ENCODE results near the gene PRR14L.
"Not testable (repeated sequence)": the region's sequence is repeated elsewhere in the genome, so short reads cannot be mapped to it uniquely, and the experiment has no call there.

The PRR14L gene

DNA sequence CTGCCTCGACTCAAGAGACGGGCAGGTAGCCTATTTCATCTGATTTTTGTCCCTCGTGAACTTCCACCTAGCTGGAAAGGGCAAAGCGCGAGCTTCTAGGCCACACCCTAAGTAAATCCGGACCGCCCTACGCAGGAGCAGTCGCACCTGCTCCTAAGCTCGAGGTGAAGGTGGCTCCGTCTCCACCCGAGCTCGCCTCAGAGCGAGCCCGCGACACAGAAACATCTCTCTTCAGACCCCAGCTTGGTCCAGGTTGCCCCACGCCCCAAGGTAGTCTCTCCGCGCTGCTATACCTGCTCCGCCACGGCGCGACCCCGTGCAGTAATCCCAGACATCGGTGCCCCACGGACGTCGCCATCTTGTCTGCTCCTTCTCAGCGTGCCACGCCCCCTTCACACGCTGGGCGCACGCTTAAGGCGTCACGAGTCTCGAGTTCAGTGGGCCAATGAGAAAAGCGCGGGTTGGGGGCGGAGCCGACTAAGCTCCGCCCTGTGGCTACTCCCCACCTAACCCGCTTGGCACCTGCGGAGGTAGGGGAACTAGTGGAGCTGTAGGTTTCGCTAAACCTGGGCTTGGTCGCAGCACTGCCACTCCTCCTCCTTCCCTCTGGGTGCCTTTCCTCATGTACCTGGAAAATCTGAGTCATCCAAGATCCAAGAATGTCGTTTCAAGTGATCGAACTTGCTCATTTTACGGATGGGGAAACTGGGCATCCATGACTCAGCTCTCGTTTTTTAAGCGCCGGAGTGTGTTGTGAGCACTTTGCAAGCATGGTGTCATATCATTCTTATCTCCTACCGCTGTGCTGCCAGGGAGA lies 87.9 kb downstream of the PRR14L start, which contains the start of gene PISD:
TSS of gene PISD (minus strand) at position 365 of the 817 bp plus-strand sequence. CDS start at position 358, 7 bp downstream.
- Histone ChIP-seq H3K27me3 (ENCODE audit: control insufficient read depth, insufficient read depth, low read length, poor library complexity, severe bottlenecking) (no peaks in the 10 kb centered on the region), H3K4me3 (ENCODE audit: insufficient read depth, low read depth, low read length) (peak within 1 kb of the TSS; percentile 89), H3K36me3 (ENCODE audit: control insufficient read depth, insufficient read depth, low read length) (no peaks in the 10 kb centered on the region), H3K4me1 (ENCODE audit: control insufficient read depth, insufficient read depth, low read length) (peaks cover 4% of the 10 kb centered on the region), H3K27ac (ENCODE audit: insufficient read depth, low read depth, low read length, poor library complexity, severe bottlenecking) (no peak within 1 kb of the TSS), H3K9me3 (ENCODE audit: control insufficient read depth, low read length) (no peaks in the 10 kb centered on the region)
- 6 to 7% methylated on average over 52 of the region's 52 CpGs for WGBS, 2 experiments

DNA sequence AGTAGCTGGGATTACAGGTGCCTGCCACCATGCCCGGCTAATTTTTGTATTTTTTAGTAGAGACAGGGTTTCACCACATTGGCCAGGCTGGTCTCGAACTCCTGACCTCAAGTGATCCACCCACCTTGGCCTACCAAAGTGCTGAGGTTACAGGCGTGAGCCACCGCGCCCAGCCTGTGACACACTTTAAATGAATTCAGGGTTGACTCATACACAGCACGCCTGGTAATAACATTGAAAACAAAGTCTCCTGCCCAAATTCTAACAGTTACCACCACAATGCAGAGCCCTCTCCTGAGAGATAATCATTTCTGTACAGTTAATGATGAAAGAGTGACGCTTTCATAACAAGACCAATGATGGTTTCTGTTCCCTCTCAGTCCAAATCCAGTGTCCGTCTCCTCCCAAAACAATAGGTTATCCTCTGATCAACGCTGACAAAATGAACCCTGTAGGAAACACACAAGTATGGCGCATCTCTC lies 89.0 kb downstream of the PRR14L start:
- not testable (repeated sequence) for H3K36me3 ChIP-seq (ENCODE audit: control insufficient read depth, insufficient read depth, low read length); H3K27ac ChIP-seq (ENCODE audit: insufficient read depth, low read depth, low read length, poor library complexity, severe bottlenecking); H3K4me1 ChIP-seq (ENCODE audit: control insufficient read depth, insufficient read depth, low read length); H3K9me3 ChIP-seq (ENCODE audit: control insufficient read depth, low read length); H3K27me3 ChIP-seq (ENCODE audit: control insufficient read depth, insufficient read depth, low read length, poor library complexity, severe bottlenecking)
- 65 to 68% methylated on average over 10 of the region's 10 CpGs for WGBS, 2 experiments
- peak overlapping the region; percentile 89 for H3K4me3 ChIP-seq (ENCODE audit: insufficient read depth, low read depth, low read length)

DNA sequence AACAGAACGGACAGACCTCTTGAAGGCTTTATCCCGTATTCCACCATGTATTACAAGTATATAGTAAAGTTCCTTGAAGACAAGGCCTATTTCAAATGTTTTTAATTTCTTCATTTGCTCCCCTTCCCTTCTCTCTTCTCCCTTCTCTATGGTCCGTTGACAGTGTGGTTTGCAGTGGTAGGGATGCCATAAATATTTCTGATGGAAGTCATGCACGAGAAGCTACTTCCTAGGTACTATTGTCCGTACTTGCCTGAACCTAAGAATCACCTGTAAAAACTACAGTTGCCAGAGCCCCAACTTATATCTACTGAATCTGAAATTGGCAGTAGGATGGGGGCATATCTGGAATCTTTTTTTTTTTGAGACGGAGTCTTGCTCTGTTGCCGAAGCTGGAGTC lies 90.7 kb downstream of the PRR14L start:
- Histone ChIP-seq H3K4me3 (ENCODE audit: insufficient read depth, low read depth, low read length) (no peak overlapping the region), H3K36me3 (ENCODE audit: control insufficient read depth, insufficient read depth, low read length) (no peaks in the 10 kb centered on the region), H3K27me3 (ENCODE audit: control insufficient read depth, insufficient read depth, low read length, poor library complexity, severe bottlenecking) (no peaks in the 10 kb centered on the region), H3K4me1 (ENCODE audit: control insufficient read depth, insufficient read depth, low read length) (peaks cover 4% of the 10 kb centered on the region), H3K27ac (ENCODE audit: insufficient read depth, low read depth, low read length, poor library complexity, severe bottlenecking) (no peak overlapping the region), H3K9me3 (ENCODE audit: control insufficient read depth, low read length) (no peaks in the 10 kb centered on the region)
- WGBS, 2 experiments, result 93 to 94% methylated on average over 5 to 7 of the region's 7 CpGs

DNA sequence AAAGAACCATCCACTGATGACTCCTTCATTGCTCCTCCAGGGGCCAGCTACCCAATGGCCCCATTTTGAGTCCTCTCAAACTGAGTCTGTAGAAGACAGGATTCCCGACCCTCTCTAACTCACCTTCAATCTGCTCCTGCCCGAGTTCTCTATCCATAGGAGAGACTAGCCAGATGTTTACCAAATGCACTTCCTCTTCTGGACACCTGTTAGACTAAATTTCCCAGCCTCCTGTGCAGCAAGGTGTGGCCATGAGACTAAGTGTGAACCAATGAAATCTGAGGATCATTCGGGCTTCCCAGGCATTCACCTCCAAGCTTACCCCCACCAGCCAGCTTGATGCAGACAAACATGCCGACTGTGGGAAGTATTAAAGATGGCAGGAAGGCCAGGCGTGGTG lies 95.5 kb downstream of the PRR14L start:
- Histone ChIP-seq H3K27ac (ENCODE audit: insufficient read depth, low read depth, low read length, poor library complexity, severe bottlenecking) (no peak overlapping the region), H3K9me3 (ENCODE audit: control insufficient read depth, low read length) (no peaks in the 10 kb centered on the region), H3K4me1 (ENCODE audit: control insufficient read depth, insufficient read depth, low read length) (no peaks in the 10 kb centered on the region), H3K4me3 (ENCODE audit: insufficient read depth, low read depth, low read length) (no peak overlapping the region), H3K36me3 (ENCODE audit: control insufficient read depth, insufficient read depth, low read length) (no peaks in the 10 kb centered on the region), H3K27me3 (ENCODE audit: control insufficient read depth, insufficient read depth, low read length, poor library complexity, severe bottlenecking) (no peaks in the 10 kb centered on the region)
- 93 to 94% methylated on average over 5 of the region's 5 CpGs for WGBS, 2 experiments

DNA sequence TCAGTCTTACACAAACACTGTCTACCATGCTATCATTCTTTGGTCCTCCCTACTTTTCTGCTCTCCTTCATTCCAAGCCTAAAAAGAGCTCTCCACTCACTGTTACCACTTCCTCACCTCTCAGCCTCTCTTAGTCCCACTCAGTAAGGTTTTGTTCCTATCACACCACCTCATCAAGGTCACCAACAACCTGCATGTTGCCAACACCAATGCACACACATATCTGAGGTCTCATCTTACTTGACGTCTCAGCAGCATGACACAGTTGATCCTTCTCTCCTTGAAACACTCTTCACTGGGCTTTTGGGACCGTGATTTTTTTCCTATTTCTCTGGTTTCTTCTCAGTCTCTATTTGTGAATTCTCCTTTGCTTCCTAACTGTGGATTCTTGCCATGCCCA lies 96.0 kb downstream of the PRR14L start:
- H3K4me3 ChIP-seq (ENCODE audit: insufficient read depth, low read depth, low read length), result no peak overlapping the region
- no peaks in the 10 kb centered on the region for H3K27me3 ChIP-seq (ENCODE audit: control insufficient read depth, insufficient read depth, low read length, poor library complexity, severe bottlenecking)
- H3K36me3 ChIP-seq (ENCODE audit: control insufficient read depth, insufficient read depth, low read length), result no peaks in the 10 kb centered on the region
- no peaks in the 10 kb centered on the region for H3K9me3 ChIP-seq (ENCODE audit: control insufficient read depth, low read length)
- no peak overlapping the region for H3K27ac ChIP-seq (ENCODE audit: insufficient read depth, low read depth, low read length, poor library complexity, severe bottlenecking)
- 93 to 96% methylated on average over 2 of the region's 2 CpGs for WGBS, 2 experiments
- H3K4me1 ChIP-seq (ENCODE audit: control insufficient read depth, insufficient read depth, low read length), result no peaks in the 10 kb centered on the region

DNA sequence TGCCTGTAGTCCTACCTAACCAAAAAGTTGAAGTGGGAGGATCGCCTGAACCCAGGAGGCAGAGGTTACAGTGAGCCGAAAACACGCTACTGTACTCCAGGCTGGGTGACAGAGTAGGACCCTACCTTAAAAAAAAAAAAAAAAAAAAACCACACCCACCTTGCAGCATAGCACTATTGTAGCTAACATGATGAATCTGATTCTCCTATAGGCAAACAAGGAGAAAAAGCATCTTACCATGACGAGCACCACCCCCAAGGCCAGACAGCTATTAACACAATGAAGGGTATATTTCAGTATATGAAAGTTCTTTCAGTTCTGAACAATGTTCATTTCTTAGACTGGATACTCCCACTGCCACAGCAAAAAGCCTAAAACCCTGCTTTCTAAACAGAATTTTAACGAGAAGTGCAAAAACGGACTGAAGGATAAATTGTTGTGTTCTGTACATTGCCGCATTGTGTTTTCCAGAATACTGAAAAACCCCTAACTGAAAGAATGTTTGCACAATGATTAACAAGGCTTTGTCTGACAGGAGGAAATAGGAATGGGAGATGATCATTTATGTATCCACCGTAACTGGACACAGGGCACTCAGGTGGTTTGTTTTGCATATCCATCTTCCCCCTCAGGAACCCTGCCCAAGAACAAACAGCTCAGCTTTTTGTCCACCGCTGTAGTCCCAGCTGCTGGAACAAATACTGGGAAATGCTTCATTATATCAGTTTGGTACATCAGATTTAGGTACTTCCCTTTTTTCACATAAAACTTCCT lies 96.8 kb downstream of the PRR14L start:
- H3K4me1 ChIP-seq (ENCODE audit: control insufficient read depth, insufficient read depth, low read length), result no peaks in the 10 kb centered on the region
- H3K27ac ChIP-seq (ENCODE audit: insufficient read depth, low read depth, low read length, poor library complexity, severe bottlenecking), result no peak overlapping the region
- H3K4me3 ChIP-seq (ENCODE audit: insufficient read depth, low read depth, low read length), result no peak overlapping the region
- H3K27me3 ChIP-seq (ENCODE audit: control insufficient read depth, insufficient read depth, low read length, poor library complexity, severe bottlenecking), result no peaks in the 10 kb centered on the region
- WGBS, 2 experiments, result 87 to 88% methylated on average over 9 of the region's 9 CpGs
- no peaks in the 10 kb centered on the region for H3K36me3 ChIP-seq (ENCODE audit: control insufficient read depth, insufficient read depth, low read length)
- H3K9me3 ChIP-seq (ENCODE audit: control insufficient read depth, low read length), result no peaks in the 10 kb centered on the region

DNA sequence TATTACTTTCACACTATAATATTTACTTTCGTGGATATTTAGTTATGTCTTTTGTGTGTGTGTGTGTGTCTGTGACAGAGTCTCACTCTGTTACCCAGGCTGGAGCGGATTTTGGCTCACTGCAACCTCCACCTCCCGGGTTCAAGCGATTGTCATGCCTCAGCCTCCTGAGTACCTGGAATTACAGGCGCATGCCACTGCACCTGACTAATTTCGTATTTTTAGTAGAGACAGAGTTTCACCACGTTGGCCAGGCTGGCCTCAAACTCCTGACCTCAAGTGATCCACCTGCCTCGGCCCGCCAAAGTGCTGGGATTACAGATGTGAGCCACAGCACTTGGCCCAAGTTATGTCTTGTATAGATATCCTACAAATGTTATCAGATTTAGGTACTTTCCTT lies 97.8 kb downstream of the PRR14L start:
- Histone ChIP-seq H3K27me3 (ENCODE audit: control insufficient read depth, insufficient read depth, low read length, poor library complexity, severe bottlenecking) (no peaks in the 10 kb centered on the region), H3K4me1 (ENCODE audit: control insufficient read depth, insufficient read depth, low read length) (no peaks in the 10 kb centered on the region), H3K4me3 (ENCODE audit: insufficient read depth, low read depth, low read length) (no peak overlapping the region), H3K27ac (ENCODE audit: insufficient read depth, low read depth, low read length, poor library complexity, severe bottlenecking) (no peak overlapping the region), H3K9me3 (ENCODE audit: control insufficient read depth, low read length) (no peaks in the 10 kb centered on the region), H3K36me3 (ENCODE audit: control insufficient read depth, insufficient read depth, low read length) (peaks cover 2% of the 10 kb centered on the region)
- 91 to 94% methylated on average over 8 to 9 of the region's 9 CpGs for WGBS, 2 experiments

DNA sequence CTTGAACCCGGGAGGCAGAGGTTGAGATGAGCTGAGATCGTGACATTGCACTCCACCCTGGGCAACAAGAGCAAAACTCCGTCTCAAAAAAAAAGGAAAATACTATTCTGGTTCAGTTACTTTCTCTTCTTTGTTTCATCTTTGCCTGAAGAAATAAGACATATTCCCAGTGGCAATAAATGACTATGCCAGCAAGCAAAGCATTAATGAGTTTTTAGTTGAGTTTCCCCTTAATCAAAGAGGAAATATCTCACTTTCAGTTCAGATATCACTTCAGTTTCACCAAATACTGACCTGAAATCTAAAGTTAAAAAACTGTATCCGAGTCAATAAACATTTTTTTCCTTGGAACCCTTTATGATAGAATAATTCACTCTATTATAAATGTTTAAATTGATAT lies 98.3 kb downstream of the PRR14L start:
- H3K4me3 ChIP-seq (ENCODE audit: insufficient read depth, low read depth, low read length), result no peak overlapping the region
- H3K4me1 ChIP-seq (ENCODE audit: control insufficient read depth, insufficient read depth, low read length), result no peaks in the 10 kb centered on the region
- H3K27ac ChIP-seq (ENCODE audit: insufficient read depth, low read depth, low read length, poor library complexity, severe bottlenecking), result no peak overlapping the region
- no peaks in the 10 kb centered on the region for H3K27me3 ChIP-seq (ENCODE audit: control insufficient read depth, insufficient read depth, low read length, poor library complexity, severe bottlenecking)
- WGBS, 2 experiments, result 94 to 97% methylated on average over 3 to 4 of the region's 4 CpGs
- H3K9me3 ChIP-seq (ENCODE audit: control insufficient read depth, low read length), result no peaks in the 10 kb centered on the region
- peaks cover 4% of the 10 kb centered on the region for H3K36me3 ChIP-seq (ENCODE audit: control insufficient read depth, insufficient read depth, low read length)

DNA sequence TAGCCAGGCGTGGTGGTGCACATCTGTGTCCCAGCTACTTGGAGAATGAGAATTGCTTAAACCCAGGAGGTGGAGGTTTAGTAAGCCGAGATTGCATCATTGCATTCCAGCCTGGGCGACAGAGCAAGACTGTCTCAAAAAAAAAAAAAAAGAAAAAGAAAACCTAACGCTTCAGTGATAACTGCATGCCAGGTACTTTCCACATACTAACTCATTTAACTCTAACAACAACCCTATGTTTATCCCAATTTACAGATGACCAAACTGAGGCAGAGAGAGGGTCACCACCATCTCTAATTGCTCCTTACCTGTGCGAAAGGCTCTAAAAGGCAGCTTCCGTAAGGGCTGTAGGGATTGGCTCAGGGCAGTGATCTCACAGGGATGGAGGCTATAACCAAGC lies 99.5 kb downstream of the PRR14L start:
- Histone ChIP-seq H3K27me3 (ENCODE audit: control insufficient read depth, insufficient read depth, low read length, poor library complexity, severe bottlenecking) (no peaks in the 10 kb centered on the region), H3K9me3 (ENCODE audit: control insufficient read depth, low read length) (no peaks in the 10 kb centered on the region), H3K36me3 (ENCODE audit: control insufficient read depth, insufficient read depth, low read length) (peaks cover 4% of the 10 kb centered on the region), H3K4me3 (ENCODE audit: insufficient read depth, low read depth, low read length) (no peak overlapping the region), H3K4me1 (ENCODE audit: control insufficient read depth, insufficient read depth, low read length) (no peaks in the 10 kb centered on the region), H3K27ac (ENCODE audit: insufficient read depth, low read depth, low read length, poor library complexity, severe bottlenecking) (no peak overlapping the region)
- 88 to 92% methylated on average over 6 of the region's 6 CpGs for WGBS, 2 experiments
